ENCODE results near the gene MBOAT2. TPM values are rescaled to one million over a fixed set of nuclear protein-coding genes. Genes with fewer than 3 reads are reported as not detected.
A peak's percentile ranks its signal among the peaks of the same experiment; 100 is the strongest.

Gene MBOAT2
- polyA plus RNA-seq, 4 donors = 1.4 to 15.8 (median 2.5) TPM

- H3K4me1 ChIP-seq (ENCODE audit: control insufficient read depth in 3 of 3, insufficient read depth in 2 of 3, low read depth in 1 of 3, low read length in 2 of 3) = no peaks in the 10 kb centered on the region
- WGBS, 3 donors = 44 to 53% (median 48%) methylated on average over 11 of the region's 11 CpGs
- FAIRE-seq (no peak), DNase-seq (peak; percentile 59 to 61)
- H3K36me3 ChIP-seq (ENCODE audit: control insufficient read depth in 3 of 3, insufficient read depth in 2 of 3, low read depth in 1 of 3, low read length in 3 of 3) = peaks cover 0 to 6% (median 0%) of the 10 kb centered on the region in 3 donors
- no peak overlapping the region for H3K27ac ChIP-seq (ENCODE audit: low read depth in 1 of 3, low read length in 2 of 3)
- no peak overlapping the region for H3K4me3 ChIP-seq (ENCODE audit: low read depth in 1 of 3, low read length in 3 of 3)
- H3K9me3 ChIP-seq (ENCODE audit: control insufficient read depth in 2 of 2, insufficient read depth in 1 of 2, low read depth in 1 of 2, low read length in 1 of 2) = no peaks in the 10 kb centered on the region
- no peaks in the 10 kb centered on the region for H3K27me3 ChIP-seq (ENCODE audit: control insufficient read depth in 3 of 3, insufficient read depth in 3 of 3, low read length in 3 of 3)
Observed at GRCh38 chr2:8872821-8873432, 130.6 kb downstream of the MBOAT2 start.

- DNase-seq (no peak), FAIRE-seq (no peak)
- peaks cover 0 to 3% (median 0%) of the 10 kb centered on the region in 3 donors for H3K36me3 ChIP-seq (ENCODE audit: control insufficient read depth in 3 of 3, insufficient read depth in 2 of 3, low read depth in 1 of 3, low read length in 3 of 3)
- no peaks in the 10 kb centered on the region for H3K27me3 ChIP-seq (ENCODE audit: control insufficient read depth in 3 of 3, insufficient read depth in 3 of 3, low read length in 3 of 3)
- 72 to 81% (median 73%) methylated on average over 2 of the region's 2 CpGs for WGBS, 3 donors
- no peaks in the 10 kb centered on the region for H3K9me3 ChIP-seq (ENCODE audit: control insufficient read depth in 2 of 2, insufficient read depth in 1 of 2, low read depth in 1 of 2, low read length in 1 of 2)
- H3K27ac ChIP-seq (ENCODE audit: low read depth in 1 of 3, low read length in 2 of 3) = no peak overlapping the region
- no peaks in the 10 kb centered on the region for H3K4me1 ChIP-seq (ENCODE audit: control insufficient read depth in 3 of 3, insufficient read depth in 2 of 3, low read depth in 1 of 3, low read length in 2 of 3)
- no peak overlapping the region for H3K4me3 ChIP-seq (ENCODE audit: low read depth in 1 of 3, low read length in 3 of 3)
Observed at GRCh38 chr2:8870441-8870840, 133.0 kb downstream of the MBOAT2 start.

- Histone ChIP-seq H3K4me3 (ENCODE audit: low read depth in 1 of 3, low read length in 3 of 3) (no peak overlapping the region), H3K27ac (ENCODE audit: low read depth in 1 of 3, low read length in 2 of 3) (no peak overlapping the region), H3K36me3 (ENCODE audit: control insufficient read depth in 3 of 3, insufficient read depth in 2 of 3, low read depth in 1 of 3, low read length in 3 of 3) (peaks cover 0 to 4% (median 0%) of the 10 kb centered on the region in 3 donors), H3K4me1 (ENCODE audit: control insufficient read depth in 3 of 3, insufficient read depth in 2 of 3, low read depth in 1 of 3, low read length in 2 of 3) (no peaks in the 10 kb centered on the region), H3K9me3 (ENCODE audit: control insufficient read depth in 2 of 2, insufficient read depth in 1 of 2, low read depth in 1 of 2, low read length in 1 of 2) (no peaks in the 10 kb centered on the region), H3K27me3 (ENCODE audit: control insufficient read depth in 3 of 3, insufficient read depth in 3 of 3, low read length in 3 of 3) (no peaks in the 10 kb centered on the region)
- DNase-seq = no peak
- FAIRE-seq = no peak
- WGBS, 3 donors = 70 to 80% (median 77%) methylated on average over 3 of the region's 3 CpGs
Observed at GRCh38 chr2:8867363-8867762, 136.1 kb downstream of the MBOAT2 start.

- Histone ChIP-seq H3K4me1 (ENCODE audit: control insufficient read depth in 3 of 3, insufficient read depth in 2 of 3, low read depth in 1 of 3, low read length in 2 of 3) (no peaks in the 10 kb centered on the region), H3K9me3 (ENCODE audit: control insufficient read depth in 2 of 2, insufficient read depth in 1 of 2, low read depth in 1 of 2, low read length in 1 of 2) (no peaks in the 10 kb centered on the region), H3K27ac (ENCODE audit: low read depth in 1 of 3, low read length in 2 of 3) (no peak overlapping the region), H3K4me3 (ENCODE audit: low read depth in 1 of 3, low read length in 3 of 3) (no peak overlapping the region), H3K36me3 (ENCODE audit: control insufficient read depth in 3 of 3, insufficient read depth in 2 of 3, low read depth in 1 of 3, low read length in 3 of 3) (peaks cover 0 to 2% (median 0%) of the 10 kb centered on the region in 3 donors), H3K27me3 (ENCODE audit: control insufficient read depth in 3 of 3, insufficient read depth in 3 of 3, low read length in 3 of 3) (no peaks in the 10 kb centered on the region)
- DNase-seq = no peak
- 38 to 73% (median 50%) methylated on average over 10 of the region's 10 CpGs for WGBS, 3 donors
- no peak for FAIRE-seq
Observed at GRCh38 chr2:8863331-8863953, 140.0 kb downstream of the MBOAT2 start.

- no peaks in the 10 kb centered on the region for H3K4me1 ChIP-seq (ENCODE audit: control insufficient read depth in 3 of 3, insufficient read depth in 2 of 3, low read depth in 1 of 3, low read length in 2 of 3)
- 81 to 90% (median 84%) methylated on average over 7 of the region's 7 CpGs for WGBS, 3 donors
- H3K4me3 ChIP-seq (ENCODE audit: low read depth in 1 of 3, low read length in 3 of 3) = no peak overlapping the region
- no peak overlapping the region for H3K27ac ChIP-seq (ENCODE audit: low read depth in 1 of 3, low read length in 2 of 3)
- H3K27me3 ChIP-seq (ENCODE audit: control insufficient read depth in 3 of 3, insufficient read depth in 3 of 3, low read length in 3 of 3) = no peaks in the 10 kb centered on the region
- FAIRE-seq = no peak
- H3K9me3 ChIP-seq (ENCODE audit: control insufficient read depth in 2 of 2, insufficient read depth in 1 of 2, low read depth in 1 of 2, low read length in 1 of 2) = no peaks in the 10 kb centered on the region
- H3K36me3 ChIP-seq (ENCODE audit: control insufficient read depth in 3 of 3, insufficient read depth in 2 of 3, low read depth in 1 of 3, low read length in 3 of 3) = peaks cover 0 to 2% (median 0%) of the 10 kb centered on the region in 3 donors
- no peak for DNase-seq
Observed at GRCh38 chr2:8862230-8862629, 141.3 kb downstream of the MBOAT2 start.

- no peaks in the 10 kb centered on the region for H3K4me1 ChIP-seq (ENCODE audit: control insufficient read depth in 3 of 3, insufficient read depth in 2 of 3, low read depth in 1 of 3, low read length in 2 of 3)
- WGBS, 3 donors = 96 to 100% (median 97%) methylated on average over 1 of the region's 1 CpG
- no peak for DNase-seq
- H3K27me3 ChIP-seq (ENCODE audit: control insufficient read depth in 3 of 3, insufficient read depth in 3 of 3, low read length in 3 of 3) = no peaks in the 10 kb centered on the region
- H3K27ac ChIP-seq (ENCODE audit: low read depth in 1 of 3, low read length in 2 of 3) = no peak overlapping the region
- no peak for FAIRE-seq
- H3K36me3 ChIP-seq (ENCODE audit: control insufficient read depth in 3 of 3, insufficient read depth in 2 of 3, low read depth in 1 of 3, low read length in 3 of 3) = peaks cover 0 to 2% (median 0%) of the 10 kb centered on the region in 3 donors
- no peak overlapping the region for H3K4me3 ChIP-seq (ENCODE audit: low read depth in 1 of 3, low read length in 3 of 3)
- H3K9me3 ChIP-seq (ENCODE audit: control insufficient read depth in 2 of 2, insufficient read depth in 1 of 2, low read depth in 1 of 2, low read length in 1 of 2) = no peaks in the 10 kb centered on the region
Observed at GRCh38 chr2:8861797-8862196, 141.7 kb downstream of the MBOAT2 start.

GRCh38 chr2:8860239-8860638, 143.2 kb downstream of the MBOAT2 start:
- Histone ChIP-seq H3K4me1 (ENCODE audit: control insufficient read depth in 3 of 3, insufficient read depth in 2 of 3, low read depth in 1 of 3, low read length in 2 of 3) (no peaks in the 10 kb centered on the region), H3K36me3 (ENCODE audit: control insufficient read depth in 3 of 3, insufficient read depth in 2 of 3, low read depth in 1 of 3, low read length in 3 of 3) (peaks cover 0 to 2% (median 0%) of the 10 kb centered on the region in 3 donors), H3K4me3 (ENCODE audit: low read depth in 1 of 3, low read length in 3 of 3) (no peak overlapping the region), H3K9me3 (ENCODE audit: control insufficient read depth in 2 of 2, insufficient read depth in 1 of 2, low read depth in 1 of 2, low read length in 1 of 2) (no peaks in the 10 kb centered on the region), H3K27me3 (ENCODE audit: control insufficient read depth in 3 of 3, insufficient read depth in 3 of 3, low read length in 3 of 3) (no peaks in the 10 kb centered on the region), H3K27ac (ENCODE audit: low read depth in 1 of 3, low read length in 2 of 3) (no peak overlapping the region)
- no peak for FAIRE-seq
- DNase-seq = no peak
- 42 to 65% (median 45%) methylated on average over 2 of the region's 2 CpGs for WGBS, 3 donors

- no peak overlapping the region for H3K4me3 ChIP-seq (ENCODE audit: low read depth in 1 of 3, low read length in 3 of 3)
- DNase-seq = no peak
- H3K36me3 ChIP-seq (ENCODE audit: control insufficient read depth in 3 of 3, insufficient read depth in 2 of 3, low read depth in 1 of 3, low read length in 3 of 3) = no peaks in the 10 kb centered on the region
- no peak for FAIRE-seq
- H3K27ac ChIP-seq (ENCODE audit: low read depth in 1 of 3, low read length in 2 of 3) = no peak overlapping the region
- H3K27me3 ChIP-seq (ENCODE audit: control insufficient read depth in 3 of 3, insufficient read depth in 3 of 3, low read length in 3 of 3) = peaks cover 0 to 2% (median 0%) of the 10 kb centered on the region in 3 donors
- no peaks in the 10 kb centered on the region for H3K4me1 ChIP-seq (ENCODE audit: control insufficient read depth in 3 of 3, insufficient read depth in 2 of 3, low read depth in 1 of 3, low read length in 2 of 3)
- 29 to 57% (median 38%) methylated on average over 1 of the region's 1 CpG for WGBS, 3 donors
- no peaks in the 10 kb centered on the region for H3K9me3 ChIP-seq (ENCODE audit: control insufficient read depth in 2 of 2, insufficient read depth in 1 of 2, low read depth in 1 of 2, low read length in 1 of 2)
Observed at GRCh38 chr2:8858910-8859309, 144.6 kb downstream of the MBOAT2 start.

All from small intestine (tissue), 7 donors.